AG09319 (cell line): ENCODE results near the gene PAMR1.

ENCODE experiments used
- DNase-seq: peaks from one replicate; pipeline ENCODE4 v3.0.0-alpha.2; 2010; ENCODE audit warnings: low read depth; ENCODE audit errors: extremely low read depth
- CTCF ChIP-seq: IDR thresholded peaks from 2 replicates; pipeline ENCODE4 v1.5.1; 2011; ENCODE audit warnings: low read depth, mild to moderate bottlenecking, inconsistent platforms, low read length, moderate library complexity

PAMR1 gene

GRCh38 chr11:35389897-35390465 lies 135.4 kb downstream of the PAMR1 start:
- no peak for TF ChIP-seq CTCF
- DNase-seq, result no peak

- TF ChIP-seq CTCF, result no peak
- no peak for DNase-seq
Measured at GRCh38 chr11:35389112-35389511, 136.3 kb downstream of the PAMR1 start.

GRCh38 chr11:35388061-35388460 lies 137.4 kb downstream of the PAMR1 start:
- no peak for DNase-seq
- TF ChIP-seq CTCF, result no peak

- no peak for TF ChIP-seq CTCF
- DNase-seq, result no peak
Measured at GRCh38 chr11:35387111-35387982, 138.1 kb downstream of the PAMR1 start.

GRCh38 chr11:35383953-35384352 lies 141.5 kb downstream of the PAMR1 start:
- no peak for DNase-seq
- no peak for TF ChIP-seq CTCF
